AG04449 (cell line): ENCODE data around the gene CLDND2.

Experiments
- CTCF ChIA-PET: fragments of 350-600 bp; formaldehyde crosslinking; extraction: SDS; loops from one replicate; lab custom pipeline; 2021; ENCODE audit warnings: antibody characterized with exemption; lab: Yijun Ruan, JAX
- POLR2A ChIA-PET: fragments of 400-600, 350-600 bp; formaldehyde crosslinking; extraction: SDS; loops from one replicate; lab custom pipeline; 2020; ENCODE audit warnings: antibody characterized with exemption, inconsistent platforms; lab: Yijun Ruan, JAX
- DNase-seq: peaks from one replicate; pipeline ENCODE4 v3.0.0-alpha.2; 2010; ENCODE audit warnings: low read depth, low spot score
- H3K4me3 ChIP-seq: 2 replicates; pipeline ENCODE4 v1.5.1; 2011; ENCODE audit warnings: low read depth, mild to moderate bottlenecking, control low read depth, low read length
- TF ChIP-seq, protein P1 (sequence below): IDR thresholded peaks from one replicate; pipeline ENCODE4 v1.5.1; 2011; ENCODE audit warnings: mild to moderate bottlenecking, moderate library complexity, low read length, control low read depth, inconsistent platforms; ENCODE audit not compliant: insufficient read depth; ENCODE audit errors: missing control alignments

The CLDND2 gene

DNA sequence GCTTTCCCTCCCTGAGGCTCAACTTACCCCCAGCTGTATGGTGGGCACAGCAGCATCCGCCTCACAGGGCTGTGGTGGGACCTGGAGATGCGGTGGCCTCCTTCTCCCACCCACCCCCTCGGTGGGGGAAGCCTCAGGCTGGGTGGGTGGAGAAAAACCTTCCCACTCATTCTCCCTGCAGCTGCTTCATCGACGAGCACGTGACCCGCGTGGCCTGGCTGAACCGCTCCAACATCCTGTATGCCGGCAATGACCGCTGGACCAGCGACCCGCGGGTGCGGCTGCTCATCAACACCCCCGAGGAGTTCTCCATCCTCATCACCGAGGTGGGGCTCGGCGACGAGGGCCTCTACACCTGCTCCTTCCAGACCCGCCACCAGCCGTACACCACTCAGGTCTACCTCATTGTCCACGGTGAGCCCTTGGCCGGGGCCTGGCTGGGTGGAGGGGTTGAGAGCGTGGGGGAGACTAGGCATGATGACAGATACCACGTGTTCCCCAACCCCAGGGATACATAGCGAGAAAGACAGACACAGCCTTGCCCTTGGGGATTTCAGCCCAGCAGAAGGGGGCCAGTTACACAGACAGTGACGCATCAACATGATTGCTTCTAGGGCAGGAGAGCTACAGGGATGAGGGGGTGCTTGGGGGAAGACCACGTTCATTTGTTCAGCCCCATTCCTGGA, 45.2 kb downstream of the CLDND2 start:
- no peak for DNase-seq
- CTCF ChIA-PET, result interaction anchor here (0.9 to 1.3 kb wide), 2 partner anchors 14 to 16 kb away, joined by 3 to 4 read pairs; no protein-coding TSS in a partner anchor
- POLR2A ChIA-PET, result no interaction called here
- H3K4me3 ChIP-seq, result no peak overlapping the region
- TF ChIP-seq, protein P1, sequence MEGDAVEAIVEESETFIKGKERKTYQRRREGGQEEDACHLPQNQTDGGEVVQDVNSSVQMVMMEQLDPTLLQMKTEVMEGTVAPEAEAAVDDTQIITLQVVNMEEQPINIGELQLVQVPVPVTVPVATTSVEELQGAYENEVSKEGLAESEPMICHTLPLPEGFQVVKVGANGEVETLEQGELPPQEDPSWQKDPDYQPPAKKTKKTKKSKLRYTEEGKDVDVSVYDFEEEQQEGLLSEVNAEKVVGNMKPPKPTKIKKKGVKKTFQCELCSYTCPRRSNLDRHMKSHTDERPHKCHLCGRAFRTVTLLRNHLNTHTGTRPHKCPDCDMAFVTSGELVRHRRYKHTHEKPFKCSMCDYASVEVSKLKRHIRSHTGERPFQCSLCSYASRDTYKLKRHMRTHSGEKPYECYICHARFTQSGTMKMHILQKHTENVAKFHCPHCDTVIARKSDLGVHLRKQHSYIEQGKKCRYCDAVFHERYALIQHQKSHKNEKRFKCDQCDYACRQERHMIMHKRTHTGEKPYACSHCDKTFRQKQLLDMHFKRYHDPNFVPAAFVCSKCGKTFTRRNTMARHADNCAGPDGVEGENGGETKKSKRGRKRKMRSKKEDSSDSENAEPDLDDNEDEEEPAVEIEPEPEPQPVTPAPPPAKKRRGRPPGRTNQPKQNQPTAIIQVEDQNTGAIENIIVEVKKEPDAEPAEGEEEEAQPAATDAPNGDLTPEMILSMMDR, result no peak

DNA sequence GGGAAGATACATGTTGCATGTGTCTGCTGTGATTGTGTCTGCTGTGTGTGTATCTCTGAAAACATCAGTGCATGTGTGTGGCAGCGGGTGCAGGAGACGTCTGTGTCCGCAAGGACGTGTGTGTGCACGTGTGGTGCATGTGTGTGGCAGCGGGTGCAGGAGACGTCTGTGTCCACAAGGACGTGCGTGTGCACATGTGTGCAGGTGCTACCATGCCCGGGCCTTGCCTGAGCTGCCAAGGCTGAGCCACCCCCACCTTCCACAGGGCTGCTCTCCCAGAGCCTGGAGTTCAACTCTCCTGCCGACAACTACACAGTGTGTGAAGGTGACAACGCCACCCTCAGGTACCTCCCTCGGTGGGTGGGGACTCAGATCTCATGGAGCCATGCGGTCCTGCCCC, 47.0 kb downstream of the CLDND2 start:
- ChIA-PET POLR2A (no interaction called here), CTCF (no interaction called here)
- no peak overlapping the region for H3K4me3 ChIP-seq
- TF ChIP-seq, protein P1, result no peak
- no peak for DNase-seq

DNA sequence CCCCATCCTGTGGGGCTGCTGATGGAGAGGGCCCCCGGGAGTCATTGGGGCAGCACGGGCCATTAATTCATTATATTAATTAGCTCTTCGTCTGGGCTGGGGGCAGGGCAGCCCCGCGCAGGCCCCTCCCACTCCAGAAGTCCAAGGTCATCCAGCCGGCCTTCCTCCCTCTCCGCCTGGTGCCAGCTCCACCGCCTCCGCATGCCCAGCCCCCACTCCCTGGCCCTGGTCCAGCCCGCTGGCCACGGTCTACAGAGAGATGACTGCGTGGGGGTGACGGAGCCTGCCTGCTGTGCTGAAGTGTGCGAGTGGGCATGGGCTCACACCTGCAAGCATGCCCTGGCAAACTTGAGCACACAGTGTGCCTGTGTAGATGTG, 48.5 kb downstream of the CLDND2 start:
- H3K4me3 ChIP-seq, result no peak overlapping the region
- ChIA-PET POLR2A (no interaction called here), CTCF (no interaction called here)
- DNase-seq, result no peak
- TF ChIP-seq, protein P1, result no peak

DNA sequence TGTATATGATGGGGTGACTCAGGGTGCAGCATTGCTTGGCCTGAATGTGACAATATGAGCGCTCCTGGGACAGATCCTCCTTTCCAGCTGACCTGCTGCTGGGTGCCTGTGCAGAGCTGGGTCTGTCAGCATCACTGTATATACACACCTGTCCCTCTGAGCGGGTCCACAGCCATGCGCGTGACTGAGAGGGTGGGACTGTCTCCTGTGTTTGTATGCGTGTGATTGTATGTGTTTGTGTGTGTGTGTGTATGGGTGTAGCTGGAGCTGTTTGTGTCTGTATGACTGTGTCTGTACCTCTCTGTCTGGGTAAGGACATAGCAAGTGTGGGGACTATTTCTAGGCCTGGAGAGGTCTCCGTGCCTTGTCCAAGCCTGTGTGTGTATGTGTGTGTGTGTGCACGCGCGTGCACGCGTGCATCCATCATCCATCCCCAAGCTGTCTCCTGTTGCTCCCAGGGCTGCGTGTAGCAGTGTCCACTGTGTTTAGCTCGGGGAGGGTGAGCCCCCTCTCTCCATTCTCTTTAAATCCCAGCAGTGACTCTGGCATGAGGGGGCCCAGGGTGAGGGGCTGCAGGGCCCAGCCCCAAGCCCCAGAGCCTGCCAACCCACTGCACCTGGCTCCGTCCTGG, 49.0 kb downstream of the CLDND2 start:
- ChIA-PET POLR2A (no interaction called here), CTCF (no interaction called here)
- no peak for DNase-seq
- no peak overlapping the region for H3K4me3 ChIP-seq
- TF ChIP-seq, protein P1, result no peak

DNA sequence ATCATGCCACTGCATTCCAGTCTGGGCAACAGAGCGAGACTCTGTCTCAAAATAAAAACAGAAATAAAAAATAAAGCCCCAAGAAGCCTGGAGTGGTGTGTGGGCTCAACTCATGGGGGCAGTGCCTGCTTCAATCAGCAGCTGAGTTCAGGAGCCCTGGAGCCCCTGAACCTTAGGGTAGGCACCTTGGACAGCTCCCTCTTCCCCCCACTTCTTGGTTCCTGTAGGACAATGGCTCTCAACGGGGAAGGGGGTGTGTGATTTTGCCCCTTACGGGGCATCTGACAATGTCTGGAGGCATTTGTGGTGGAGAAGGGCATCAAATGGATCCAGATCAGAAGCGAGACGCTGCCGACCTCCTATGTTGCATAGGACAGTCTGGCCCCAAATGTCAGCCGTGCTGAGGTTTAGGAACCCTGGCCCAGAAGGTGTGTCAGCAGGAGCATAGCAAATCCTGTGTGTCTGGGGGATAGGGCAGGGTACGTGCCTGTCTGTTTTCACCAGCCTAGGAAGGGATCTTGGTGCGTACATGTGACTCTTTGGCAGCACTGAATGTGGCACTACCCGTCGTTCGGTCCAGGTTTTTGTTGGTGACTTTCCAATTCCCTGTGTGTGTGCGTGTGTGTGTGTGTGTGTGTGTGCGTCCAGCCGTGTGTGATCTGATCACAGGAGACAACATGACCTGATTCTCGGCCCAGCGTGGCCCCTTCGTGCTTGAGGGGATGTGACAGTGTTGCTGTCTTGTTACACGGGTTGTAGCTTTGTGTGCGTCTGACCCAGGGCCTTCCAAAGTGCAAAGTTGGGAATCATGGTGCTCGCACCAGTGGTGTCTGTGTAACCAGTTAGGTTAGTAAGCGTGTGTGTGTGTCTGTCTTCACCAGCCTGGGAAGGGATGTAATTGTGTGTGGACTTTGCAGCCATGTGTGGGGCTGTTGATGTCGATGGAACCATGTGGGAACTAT, 49.8 kb downstream of the CLDND2 start:
- CTCF ChIA-PET, result no interaction called here
- DNase-seq, result no peak
- TF ChIP-seq, protein P1, result no peak
- POLR2A ChIA-PET, result no interaction called here
- no peak overlapping the region for H3K4me3 ChIP-seq
